ENCODE results near the gene PRSS38. TPM values are rescaled to one million over a fixed set of nuclear protein-coding genes. Genes with fewer than 3 reads are reported as not detected.

PRSS38 gene
- total and polyA plus RNA-seq, 2 experiments from 2014 or later = not detected

DNA sequence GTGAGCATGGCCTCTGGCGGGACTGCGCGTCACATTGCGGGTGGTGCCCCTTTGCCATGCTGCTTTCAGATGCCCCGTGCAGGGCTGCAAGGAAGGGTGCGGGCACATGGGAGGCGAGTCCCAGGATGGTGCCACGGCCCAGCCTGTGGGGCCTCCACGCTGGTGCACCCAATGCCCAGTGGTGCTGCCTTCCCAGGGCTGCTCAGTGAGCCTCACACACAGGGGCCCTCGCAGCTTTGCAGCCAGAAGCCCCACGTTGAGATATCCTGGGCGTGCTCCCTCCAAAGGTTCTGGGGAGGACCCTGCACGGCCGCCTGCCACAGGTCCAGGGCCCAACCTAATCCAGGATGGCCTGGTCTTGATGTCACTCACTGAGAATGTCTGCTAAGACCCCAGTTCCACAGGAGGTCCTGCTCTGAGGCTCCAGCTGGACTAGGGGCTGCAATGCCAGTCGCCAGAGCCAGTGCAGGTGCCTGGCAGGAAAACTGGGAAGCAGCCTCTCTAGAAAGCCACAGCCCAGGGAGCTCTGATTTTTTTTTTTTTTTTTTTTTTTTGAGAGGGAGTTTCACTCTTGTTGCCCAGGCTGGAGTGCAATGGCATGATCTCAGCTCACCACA is 34.1 kb upstream of the PRSS38 start (continued):
- TF ChIP-seq, protein P1, sequence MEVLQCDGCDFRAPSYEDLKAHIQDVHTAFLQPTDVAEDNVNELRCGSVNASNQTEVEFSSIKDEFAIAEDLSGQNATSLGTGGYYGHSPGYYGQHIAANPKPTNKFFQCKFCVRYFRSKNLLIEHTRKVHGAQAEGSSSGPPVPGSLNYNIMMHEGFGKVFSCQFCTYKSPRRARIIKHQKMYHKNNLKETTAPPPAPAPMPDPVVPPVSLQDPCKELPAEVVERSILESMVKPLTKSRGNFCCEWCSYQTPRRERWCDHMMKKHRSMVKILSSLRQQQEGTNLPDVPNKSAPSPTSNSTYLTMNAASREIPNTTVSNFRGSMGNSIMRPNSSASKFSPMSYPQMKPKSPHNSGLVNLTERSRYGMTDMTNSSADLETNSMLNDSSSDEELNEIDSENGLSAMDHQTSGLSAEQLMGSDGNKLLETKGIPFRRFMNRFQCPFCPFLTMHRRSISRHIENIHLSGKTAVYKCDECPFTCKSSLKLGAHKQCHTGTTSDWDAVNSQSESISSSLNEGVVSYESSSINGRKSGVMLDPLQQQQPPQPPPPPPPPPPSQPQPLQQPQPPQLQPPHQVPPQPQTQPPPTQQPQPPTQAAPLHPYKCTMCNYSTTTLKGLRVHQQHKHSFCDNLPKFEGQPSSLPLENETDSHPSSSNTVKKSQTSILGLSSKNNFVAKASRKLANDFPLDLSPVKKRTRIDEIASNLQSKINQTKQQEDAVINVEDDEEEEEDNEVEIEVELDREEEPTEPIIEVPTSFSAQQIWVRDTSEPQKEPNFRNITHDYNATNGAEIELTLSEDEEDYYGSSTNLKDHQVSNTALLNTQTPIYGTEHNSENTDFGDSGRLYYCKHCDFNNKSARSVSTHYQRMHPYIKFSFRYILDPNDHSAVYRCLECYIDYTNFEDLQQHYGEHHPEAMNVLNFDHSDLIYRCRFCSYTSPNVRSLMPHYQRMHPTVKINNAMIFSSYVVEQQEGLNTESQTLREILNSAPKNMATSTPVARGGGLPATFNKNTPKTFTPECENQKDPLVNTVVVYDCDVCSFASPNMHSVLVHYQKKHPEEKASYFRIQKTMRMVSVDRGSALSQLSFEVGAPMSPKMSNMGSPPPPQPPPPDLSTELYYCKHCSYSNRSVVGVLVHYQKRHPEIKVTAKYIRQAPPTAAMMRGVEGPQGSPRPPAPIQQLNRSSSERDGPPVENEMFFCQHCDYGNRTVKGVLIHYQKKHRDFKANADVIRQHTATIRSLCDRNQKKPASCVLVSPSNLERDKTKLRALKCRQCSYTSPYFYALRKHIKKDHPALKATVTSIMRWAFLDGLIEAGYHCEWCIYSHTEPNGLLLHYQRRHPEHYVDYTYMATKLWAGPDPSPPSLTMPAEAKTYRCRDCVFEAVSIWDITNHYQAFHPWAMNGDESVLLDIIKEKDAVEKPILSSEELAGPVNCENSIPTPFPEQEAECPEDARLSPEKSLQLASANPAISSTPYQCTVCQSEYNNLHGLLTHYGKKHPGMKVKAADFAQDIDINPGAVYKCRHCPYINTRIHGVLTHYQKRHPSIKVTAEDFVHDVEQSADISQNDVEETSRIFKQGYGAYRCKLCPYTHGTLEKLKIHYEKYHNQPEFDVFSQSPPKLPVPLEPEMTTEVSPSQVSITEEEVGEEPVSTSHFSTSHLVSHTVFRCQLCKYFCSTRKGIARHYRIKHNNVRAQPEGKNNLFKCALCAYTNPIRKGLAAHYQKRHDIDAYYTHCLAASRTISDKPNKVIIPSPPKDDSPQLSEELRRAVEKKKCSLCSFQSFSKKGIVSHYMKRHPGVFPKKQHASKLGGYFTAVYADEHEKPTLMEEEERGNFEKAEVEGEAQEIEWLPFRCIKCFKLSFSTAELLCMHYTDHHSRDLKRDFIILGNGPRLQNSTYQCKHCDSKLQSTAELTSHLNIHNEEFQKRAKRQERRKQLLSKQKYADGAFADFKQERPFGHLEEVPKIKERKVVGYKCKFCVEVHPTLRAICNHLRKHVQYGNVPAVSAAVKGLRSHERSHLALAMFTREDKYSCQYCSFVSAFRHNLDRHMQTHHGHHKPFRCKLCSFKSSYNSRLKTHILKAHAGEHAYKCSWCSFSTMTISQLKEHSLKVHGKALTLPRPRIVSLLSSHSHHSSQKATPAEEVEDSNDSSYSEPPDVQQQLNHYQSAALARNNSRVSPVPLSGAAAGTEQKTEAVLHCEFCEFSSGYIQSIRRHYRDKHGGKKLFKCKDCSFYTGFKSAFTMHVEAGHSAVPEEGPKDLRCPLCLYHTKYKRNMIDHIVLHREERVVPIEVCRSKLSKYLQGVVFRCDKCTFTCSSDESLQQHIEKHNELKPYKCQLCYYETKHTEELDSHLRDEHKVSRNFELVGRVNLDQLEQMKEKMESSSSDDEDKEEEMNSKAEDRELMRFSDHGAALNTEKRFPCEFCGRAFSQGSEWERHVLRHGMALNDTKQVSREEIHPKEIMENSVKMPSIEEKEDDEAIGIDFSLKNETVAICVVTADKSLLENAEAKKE (CRISPR knock-in tag; IDR thresholded peaks at IDR 0.05) = no peak
- TF ChIP-seq ZNF114 (CRISPR knock-in tag; IDR thresholded peaks at IDR 0.05) = no peak
- TF ChIP-seq EZH2phosphoT487 (IDR thresholded peaks at IDR 0.05; ENCODE audit: unreplicated experiment) = no peak
- no peak for TF ChIP-seq POLR2AphosphoS5 (IDR thresholded peaks at IDR 0.05; ENCODE audit: low read depth)

DNA sequence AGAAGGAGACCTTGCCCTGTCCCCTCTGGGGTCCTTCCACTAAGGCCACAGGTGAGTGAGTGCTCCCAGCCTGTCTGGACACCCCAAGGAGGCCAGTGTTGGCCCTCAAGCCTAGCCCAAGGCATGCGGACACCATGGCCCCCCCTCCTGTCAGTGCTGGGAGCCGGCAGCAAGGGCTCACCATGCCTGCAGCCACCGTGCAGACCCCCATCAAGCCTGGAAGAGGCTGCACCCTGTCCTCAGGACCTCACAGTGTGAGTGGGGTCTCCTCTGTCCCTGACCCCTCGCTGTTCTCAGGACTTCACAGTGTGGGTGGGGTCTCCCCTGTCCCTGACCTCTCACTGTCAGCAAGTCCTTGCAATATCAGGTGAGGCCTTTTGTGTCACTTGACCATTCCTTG is 33.2 kb upstream of the PRSS38 start:
- no peak overlapping the region for H2AFZ ChIP-seq
- no peaks in the 10 kb centered on the region for H3K36me3 ChIP-seq (ENCODE audit: insufficient read depth)
- no peaks in the 10 kb centered on the region for H3K9me3 Mint-ChIP-seq
- no peaks in the 10 kb centered on the region for H3K9me2 ChIP-seq (ENCODE audit: insufficient read depth)
- no peak overlapping the region for H3K4me3 ChIP-seq
- no peak overlapping the region for H3K4me2 ChIP-seq
- no peak overlapping the region for H3K27ac ChIP-seq (ENCODE audit: low read depth)
- H3K36me3 Mint-ChIP-seq (ENCODE audit: low read depth) = no peaks in the 10 kb centered on the region
- no peak for DNase-seq (ENCODE audit: low spot score)
- H4K20me1 ChIP-seq (replicated peaks; ENCODE audit: insufficient read depth) = no peaks in the 10 kb centered on the region; the same call in none of the 2 replicates
- ATAC-seq = no peak
- H3K79me2 ChIP-seq (replicated peaks; ENCODE audit: insufficient read depth) = no peaks in the 10 kb centered on the region
- H3K4me1 Mint-ChIP-seq = peaks cover 3% of the 10 kb centered on the region; the same call in 2 of the 3 replicates
- no peak overlapping the region for H3K27ac Mint-ChIP-seq
- H3K27me3 ChIP-seq (ENCODE audit: insufficient read depth) = peaks cover 17% of the 10 kb centered on the region
- peaks cover 18% of the 10 kb centered on the region for H3K27me3 Mint-ChIP-seq (ENCODE audit: insufficient read depth, low read depth, poor library complexity)
- no peak overlapping the region for H3K4me3 Mint-ChIP-seq
- H3K4me1 ChIP-seq (ENCODE audit: insufficient read depth) = no peaks in the 10 kb centered on the region; the same call in 1 of the 2 replicates
- TF ChIP-seq ZNF114 (CRISPR knock-in tag; IDR thresholded peaks at IDR 0.05) (no peak), CREB1 (CRISPR knock-in tag; IDR thresholded peaks at IDR 0.05; ENCODE audit: low read depth) (no peak), POLR2AphosphoS5 (IDR thresholded peaks at IDR 0.05; ENCODE audit: low read depth) (no peak), ETS1 (IDR thresholded peaks at IDR 0.05) (no peak), EZH2 (IDR thresholded peaks at IDR 0.05; ENCODE audit: low read depth, unreplicated experiment) (no peak), ZNF331 (CRISPR knock-in tag; IDR thresholded peaks at IDR 0.05; ENCODE audit: low read depth) (no peak)
- TF ChIP-seq, protein P2, sequence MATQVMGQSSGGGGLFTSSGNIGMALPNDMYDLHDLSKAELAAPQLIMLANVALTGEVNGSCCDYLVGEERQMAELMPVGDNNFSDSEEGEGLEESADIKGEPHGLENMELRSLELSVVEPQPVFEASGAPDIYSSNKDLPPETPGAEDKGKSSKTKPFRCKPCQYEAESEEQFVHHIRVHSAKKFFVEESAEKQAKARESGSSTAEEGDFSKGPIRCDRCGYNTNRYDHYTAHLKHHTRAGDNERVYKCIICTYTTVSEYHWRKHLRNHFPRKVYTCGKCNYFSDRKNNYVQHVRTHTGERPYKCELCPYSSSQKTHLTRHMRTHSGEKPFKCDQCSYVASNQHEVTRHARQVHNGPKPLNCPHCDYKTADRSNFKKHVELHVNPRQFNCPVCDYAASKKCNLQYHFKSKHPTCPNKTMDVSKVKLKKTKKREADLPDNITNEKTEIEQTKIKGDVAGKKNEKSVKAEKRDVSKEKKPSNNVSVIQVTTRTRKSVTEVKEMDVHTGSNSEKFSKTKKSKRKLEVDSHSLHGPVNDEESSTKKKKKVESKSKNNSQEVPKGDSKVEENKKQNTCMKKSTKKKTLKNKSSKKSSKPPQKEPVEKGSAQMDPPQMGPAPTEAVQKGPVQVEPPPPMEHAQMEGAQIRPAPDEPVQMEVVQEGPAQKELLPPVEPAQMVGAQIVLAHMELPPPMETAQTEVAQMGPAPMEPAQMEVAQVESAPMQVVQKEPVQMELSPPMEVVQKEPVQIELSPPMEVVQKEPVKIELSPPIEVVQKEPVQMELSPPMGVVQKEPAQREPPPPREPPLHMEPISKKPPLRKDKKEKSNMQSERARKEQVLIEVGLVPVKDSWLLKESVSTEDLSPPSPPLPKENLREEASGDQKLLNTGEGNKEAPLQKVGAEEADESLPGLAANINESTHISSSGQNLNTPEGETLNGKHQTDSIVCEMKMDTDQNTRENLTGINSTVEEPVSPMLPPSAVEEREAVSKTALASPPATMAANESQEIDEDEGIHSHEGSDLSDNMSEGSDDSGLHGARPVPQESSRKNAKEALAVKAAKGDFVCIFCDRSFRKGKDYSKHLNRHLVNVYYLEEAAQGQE (IDR thresholded peaks at IDR 0.05; ENCODE audit: unreplicated experiment) = no peak
- H3F3A ChIP-seq (replicated peaks; ENCODE audit: low read depth) = peaks cover 4% of the 10 kb centered on the region; the same call in 1 of the 2 replicates
